ENCODE results near the gene NLRP7. TPM values are rescaled to one million over a fixed set of nuclear protein-coding genes. Genes with fewer than 3 reads are reported as not detected.
"Not testable (repeated sequence)": the region's sequence is repeated elsewhere in the genome, so short reads cannot be mapped to it uniquely, and the experiment has no call there.

NLRP7 gene
- total RNA-seq, 2 donors from 2014 or later = 1.1 to 1.2 TPM

DNA sequence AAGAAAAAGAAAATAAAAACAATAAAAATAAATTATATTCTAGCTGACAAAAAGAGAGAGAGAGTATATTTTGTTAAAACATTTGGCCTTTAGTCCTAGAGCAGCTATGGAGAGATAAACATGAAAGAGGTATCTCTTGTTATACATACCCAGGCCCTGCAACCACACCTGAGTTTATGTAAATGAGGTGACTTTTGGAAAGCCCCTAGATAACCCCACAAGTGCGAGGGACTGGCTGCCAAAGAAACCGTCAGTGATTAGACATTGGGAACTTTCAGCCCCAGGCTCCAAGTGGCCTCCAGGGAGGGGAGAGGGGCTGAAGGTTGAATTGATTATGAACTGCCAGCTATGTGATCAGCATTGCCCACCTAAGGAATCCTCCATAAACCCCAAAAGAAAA lies 2.1 kb upstream of the NLRP7 start:
- peak overlapping the region; percentile 62 for H3K4me3 Mint-ChIP-seq
- H3K27ac Mint-ChIP-seq = peak overlapping the region; percentile 62 to 88
- peaks cover 16 to 20% of the 10 kb centered on the region in 2 donors for H3K4me1 Mint-ChIP-seq (ENCODE audit: low read depth in 2 of 2)
- no peaks in the 10 kb centered on the region for H3K36me3 Mint-ChIP-seq
- H3K27me3 Mint-ChIP-seq = no peaks in the 10 kb centered on the region
- DNase-seq (ENCODE audit: low spot score) (no peak), ATAC-seq (peak; percentile 82 to 86)
- H3K9me3 Mint-ChIP-seq = no peaks in the 10 kb centered on the region

DNA sequence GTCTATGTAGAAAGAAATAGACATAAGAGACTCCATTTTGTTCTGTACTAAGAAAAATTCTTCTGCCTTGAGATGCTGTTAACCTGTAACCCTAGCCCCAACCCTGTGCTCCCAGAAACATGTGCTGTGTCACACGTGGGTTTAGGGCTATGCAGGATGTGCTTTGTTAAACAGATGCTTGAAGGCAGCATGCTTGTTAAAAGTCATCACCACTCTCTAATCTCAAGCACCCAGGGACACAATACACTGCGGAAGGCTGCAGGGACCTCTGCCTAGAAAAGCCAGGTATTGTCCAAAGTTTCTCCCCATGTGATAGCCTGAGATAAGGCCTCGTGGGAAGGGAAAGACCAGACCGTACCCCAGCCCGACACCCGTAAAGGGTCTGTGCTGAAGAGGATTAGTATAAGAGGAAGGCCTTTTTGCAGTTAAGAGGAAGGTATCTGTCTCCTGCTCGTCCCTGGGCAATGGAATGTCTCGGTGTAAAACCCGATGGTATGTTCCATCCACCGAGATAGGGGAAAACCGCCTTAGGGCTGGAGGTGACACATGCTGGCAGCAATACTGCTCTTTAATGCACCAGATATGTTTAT lies 3.5 kb downstream of the NLRP7 start:
- not testable (repeated sequence) for ATAC-seq, H3K4me3 Mint-ChIP-seq

DNA sequence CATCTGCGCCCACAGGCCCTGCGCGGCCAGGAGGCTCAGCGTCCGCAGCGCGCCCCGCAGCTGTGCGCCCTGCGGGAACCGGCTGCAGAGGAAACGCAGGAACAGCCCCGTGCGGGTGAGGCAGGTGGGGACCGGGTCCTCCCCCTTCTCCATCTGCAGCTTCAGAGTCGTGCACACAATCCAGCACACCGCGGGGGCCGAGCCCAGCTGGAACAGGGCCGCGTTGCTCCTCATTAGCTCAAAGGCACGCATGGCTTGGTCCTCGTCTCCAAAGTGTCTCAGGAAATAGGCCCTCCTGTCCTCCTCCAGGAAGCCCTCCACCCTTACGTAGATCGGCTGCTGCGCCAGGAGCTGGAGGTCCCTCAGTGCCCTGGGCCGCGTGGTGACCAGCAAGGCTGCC lies 7.8 kb downstream of the NLRP7 start:
- H3K9me3 Mint-ChIP-seq = not testable (repeated sequence)

More for the DNA sequence above, 3.5 kb downstream of the NLRP7 start:
- not testable (repeated sequence) for H3K4me1 Mint-ChIP-seq (ENCODE audit: low read depth in 2 of 2); H3K9me3 Mint-ChIP-seq; H3K36me3 Mint-ChIP-seq; H3K27me3 Mint-ChIP-seq; DNase-seq (ENCODE audit: low spot score)
- H3K27ac Mint-ChIP-seq = peak overlapping the region in 1 of 2 donors; percentile 21

DNA sequence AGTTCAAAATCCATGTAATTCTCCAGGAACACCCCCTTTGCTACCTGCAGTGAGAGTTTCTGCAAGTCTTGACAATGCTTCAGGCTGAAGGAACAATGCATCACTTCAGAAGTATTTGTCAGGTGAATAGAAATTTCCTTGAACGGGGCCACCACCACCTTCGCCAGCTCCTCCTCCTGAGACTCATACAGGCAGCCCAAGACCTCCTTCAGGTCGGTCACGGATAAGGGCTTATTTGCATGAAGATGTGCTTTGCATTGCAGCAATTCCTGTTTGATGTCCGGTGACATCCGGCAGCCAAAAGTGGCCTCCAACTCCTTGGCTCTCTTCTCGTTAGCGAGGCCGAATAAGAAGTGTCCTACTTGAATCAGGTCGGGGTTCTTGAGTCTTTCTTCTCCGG lies 8.4 kb downstream of the NLRP7 start:
- H3K9me3 Mint-ChIP-seq = no peaks in the 10 kb centered on the region
- no peaks in the 10 kb centered on the region for H3K36me3 Mint-ChIP-seq
- H3K4me1 Mint-ChIP-seq (ENCODE audit: low read depth in 2 of 2) = peaks cover 13 to 14% of the 10 kb centered on the region in 2 donors
- H3K27me3 Mint-ChIP-seq = no peaks in the 10 kb centered on the region
- no peak overlapping the region for H3K27ac Mint-ChIP-seq
- ATAC-seq (no peak), DNase-seq (ENCODE audit: low spot score) (no peak)
- no peak overlapping the region for H3K4me3 Mint-ChIP-seq

More for the DNA sequence above, 7.8 kb downstream of the NLRP7 start:
- H3K4me1 Mint-ChIP-seq (ENCODE audit: low read depth in 2 of 2) = peaks cover 13 to 14% of the 10 kb centered on the region in 2 donors
- not testable (repeated sequence) for H3K27me3 Mint-ChIP-seq; DNase-seq (ENCODE audit: low spot score); H3K36me3 Mint-ChIP-seq; H3K27ac Mint-ChIP-seq; H3K4me3 Mint-ChIP-seq
- ATAC-seq = peak in 1 of 2 donors; percentile 25

DNA sequence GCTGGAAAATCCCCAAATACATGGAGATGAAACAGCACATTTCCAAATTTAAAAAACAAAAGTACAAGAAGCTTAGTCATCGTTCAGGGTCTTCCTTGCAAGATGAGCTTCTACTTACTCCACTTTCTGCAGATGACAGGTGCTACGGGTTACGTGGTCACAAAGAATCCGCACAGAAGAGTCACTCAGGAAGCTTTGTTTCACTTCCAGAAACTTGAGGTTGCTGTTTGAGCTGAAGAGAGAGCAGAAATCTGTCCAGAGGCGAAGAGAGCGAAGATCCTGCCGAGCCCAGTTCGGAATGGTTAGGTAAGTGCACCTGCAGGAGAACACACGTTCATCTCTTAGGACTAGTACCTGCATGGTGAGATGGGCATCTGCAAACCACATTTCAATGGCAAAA lies 9.4 kb downstream of the NLRP7 start:
- Mint-ChIP-seq H3K36me3 (no peaks in the 10 kb centered on the region), H3K4me3 (peak overlapping the region; percentile 70), H3K27me3 (no peaks in the 10 kb centered on the region), H3K4me1 (ENCODE audit: low read depth in 2 of 2) (peaks cover 14 to 17% of the 10 kb centered on the region in 2 donors), H3K9me3 (no peaks in the 10 kb centered on the region), H3K27ac (peak overlapping the region; percentile 59 to 76)
- ATAC-seq (peak; percentile 76 to 82), DNase-seq (ENCODE audit: low spot score) (no peak)

DNA sequence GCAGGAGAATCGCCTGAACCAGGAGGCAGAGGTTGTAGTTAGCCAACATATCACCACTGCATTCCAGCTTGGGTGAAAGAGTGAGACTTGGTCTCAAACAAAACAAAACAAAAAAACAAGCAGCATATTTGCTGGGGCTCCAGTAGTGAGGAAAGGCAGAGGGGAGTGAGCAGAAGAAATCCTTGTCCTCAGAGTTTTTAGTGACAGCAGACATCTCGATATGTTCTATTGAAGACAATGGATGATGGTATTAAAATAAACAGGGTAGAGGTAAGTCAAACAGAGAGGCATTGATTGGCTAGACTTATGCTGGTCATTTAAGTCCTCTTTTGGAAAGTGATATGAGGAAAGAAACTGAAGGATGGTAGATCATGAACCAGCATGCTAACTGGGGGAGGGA lies 19.0 kb downstream of the NLRP7 start:
- H3K36me3 Mint-ChIP-seq = peaks cover 24% of the 10 kb centered on the region
- peak overlapping the region in 1 of 2 donors; percentile 47 for H3K27ac Mint-ChIP-seq
- ATAC-seq (no peak), DNase-seq (ENCODE audit: low spot score) (no peak)
- no peaks in the 10 kb centered on the region for H3K27me3 Mint-ChIP-seq
- H3K9me3 Mint-ChIP-seq = peaks cover 5% of the 10 kb centered on the region
- no peak overlapping the region for H3K4me3 Mint-ChIP-seq
- peaks cover 0 to 8% of the 10 kb centered on the region in 2 donors for H3K4me1 Mint-ChIP-seq (ENCODE audit: low read depth in 2 of 2)

DNA sequence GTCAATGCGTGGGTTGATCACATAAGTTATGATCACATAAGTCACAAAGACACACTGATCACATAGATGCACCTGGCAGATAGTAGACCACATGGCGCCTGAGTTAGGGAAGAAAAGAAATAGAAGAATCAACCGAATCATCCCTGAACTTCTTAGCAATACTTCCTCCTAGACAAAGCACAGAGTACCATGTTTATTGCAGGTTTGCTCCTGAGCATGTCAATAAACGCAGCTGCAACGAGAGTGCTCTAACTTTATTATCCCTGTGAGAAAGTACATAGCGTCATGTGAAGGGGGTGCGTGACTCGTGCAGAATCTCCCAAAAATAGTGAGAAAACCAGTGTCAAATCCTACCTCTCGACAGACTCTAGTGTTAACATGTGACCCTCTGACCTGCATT lies 24.1 kb downstream of the NLRP7 start:
- Mint-ChIP-seq H3K27me3 (no peaks in the 10 kb centered on the region), H3K36me3 (peaks cover 15% of the 10 kb centered on the region), H3K4me1 (ENCODE audit: low read depth in 2 of 2) (peaks cover 27 to 32% of the 10 kb centered on the region in 2 donors), H3K4me3 (no peak overlapping the region), H3K9me3 (peaks cover 2% of the 10 kb centered on the region), H3K27ac (peak overlapping the region in 1 of 2 donors; percentile 20)
- ATAC-seq (no peak), DNase-seq (ENCODE audit: low spot score) (no peak)

DNA sequence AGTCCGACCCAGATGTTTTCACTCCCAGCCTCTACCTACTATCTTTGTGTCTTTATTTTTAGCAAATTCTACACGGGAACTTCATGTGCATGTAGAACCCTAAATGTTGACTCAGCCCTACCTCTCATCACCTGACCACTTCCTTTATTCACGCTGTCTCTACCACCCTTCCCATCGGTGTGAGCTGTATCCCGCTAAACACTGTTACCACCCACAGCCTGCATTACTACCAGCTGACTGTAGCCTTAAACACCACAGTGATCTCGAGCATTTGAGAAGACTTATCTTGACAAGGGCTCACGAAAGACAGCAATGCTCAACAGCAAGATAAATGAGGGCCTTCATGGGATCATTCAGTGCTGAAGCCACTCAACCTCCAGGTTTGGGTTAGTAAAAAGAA lies 26.2 kb downstream of the NLRP7 start:
- Mint-ChIP-seq H3K27me3 (no peaks in the 10 kb centered on the region), H3K36me3 (peaks cover 6% of the 10 kb centered on the region), H3K4me1 (ENCODE audit: low read depth in 2 of 2) (peaks cover 37 to 43% of the 10 kb centered on the region in 2 donors), H3K27ac (peak overlapping the region; percentile 24 to 68), H3K4me3 (peak overlapping the region; percentile 56), H3K9me3 (no peaks in the 10 kb centered on the region)
- DNase-seq (ENCODE audit: low spot score) (peak; percentile 72), ATAC-seq (peak; percentile 73 to 82)

DNA sequence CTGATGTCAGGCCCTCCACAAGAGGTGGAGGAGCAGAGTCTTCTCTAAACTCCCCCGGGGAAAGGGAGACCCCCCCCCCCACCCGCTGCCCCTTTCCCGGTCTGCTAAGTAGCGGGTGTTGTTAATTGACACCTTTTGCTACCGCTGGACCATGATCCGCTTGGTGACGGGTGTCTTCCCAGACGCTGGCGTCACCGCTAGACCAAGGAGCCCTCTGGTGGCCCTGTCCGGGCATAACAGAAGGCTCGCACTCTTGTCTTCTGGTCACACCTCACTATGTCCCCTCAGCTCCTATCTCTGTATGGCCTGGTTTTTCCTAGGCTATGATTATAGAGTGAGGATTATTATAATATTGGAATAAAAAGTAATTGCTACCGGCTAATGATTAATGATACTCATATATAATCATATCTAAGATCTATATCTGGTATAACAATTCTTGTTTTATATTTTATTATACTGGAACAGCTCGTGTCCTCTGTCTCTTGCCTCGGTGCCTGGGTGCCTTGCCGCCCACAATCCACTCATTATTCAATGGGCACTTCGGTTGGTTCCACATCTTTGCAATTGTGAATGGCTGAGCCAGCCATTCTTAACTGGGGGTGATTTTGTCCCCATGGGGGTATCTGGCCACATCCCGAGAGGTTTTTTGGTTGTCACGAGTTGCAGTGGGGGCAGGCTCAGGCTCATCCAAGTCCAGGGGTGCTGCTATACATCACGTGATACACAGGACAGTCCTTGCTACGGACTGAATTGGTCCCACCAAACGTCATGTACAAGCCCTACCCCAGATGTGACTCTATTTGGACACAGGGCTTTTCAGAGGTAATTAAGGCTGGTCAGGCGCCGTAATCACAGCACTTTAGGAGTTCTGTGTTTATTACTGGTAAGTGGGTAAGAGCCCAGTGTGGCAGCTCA lies 27.4 kb downstream of the NLRP7 start:
- not testable (repeated sequence) for ATAC-seq; DNase-seq (ENCODE audit: low spot score); H3K27me3 Mint-ChIP-seq; H3K9me3 Mint-ChIP-seq; H3K4me3 Mint-ChIP-seq; H3K36me3 Mint-ChIP-seq
- H3K27ac Mint-ChIP-seq = peak overlapping the region; percentile 79 to 92
- peaks cover 48 to 53% of the 10 kb centered on the region in 2 donors for H3K4me1 Mint-ChIP-seq (ENCODE audit: low read depth in 2 of 2)

DNA sequence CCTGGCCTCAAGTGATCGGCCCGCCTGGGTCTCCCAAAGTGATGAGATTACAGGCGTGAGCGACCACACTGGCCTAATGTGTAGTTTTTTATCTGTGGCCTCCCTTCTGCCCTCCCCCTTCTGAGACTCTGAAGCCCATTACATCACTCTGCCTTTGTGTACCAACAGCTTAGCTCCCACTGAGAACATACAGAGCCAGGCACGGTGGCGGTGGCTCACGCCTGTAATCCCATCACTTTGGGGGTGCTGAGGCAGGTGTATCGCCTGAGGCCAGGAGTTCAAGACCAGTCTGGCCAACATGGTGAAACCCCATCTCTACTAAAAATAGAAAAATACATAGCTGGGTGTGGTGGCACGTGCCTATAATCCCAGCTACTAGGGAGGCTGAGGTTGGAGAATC lies 28.8 kb downstream of the NLRP7 start:
- H3K9me3 Mint-ChIP-seq = no peaks in the 10 kb centered on the region
- DNase-seq (ENCODE audit: low spot score) (no peak), ATAC-seq (no peak)
- H3K27me3 Mint-ChIP-seq = no peaks in the 10 kb centered on the region
- peak overlapping the region; percentile 79 to 92 for H3K27ac Mint-ChIP-seq
- no peak overlapping the region for H3K4me3 Mint-ChIP-seq
- H3K4me1 Mint-ChIP-seq (ENCODE audit: low read depth in 2 of 2) = peaks cover 55 to 57% of the 10 kb centered on the region in 2 donors
- H3K36me3 Mint-ChIP-seq = no peaks in the 10 kb centered on the region

DNA sequence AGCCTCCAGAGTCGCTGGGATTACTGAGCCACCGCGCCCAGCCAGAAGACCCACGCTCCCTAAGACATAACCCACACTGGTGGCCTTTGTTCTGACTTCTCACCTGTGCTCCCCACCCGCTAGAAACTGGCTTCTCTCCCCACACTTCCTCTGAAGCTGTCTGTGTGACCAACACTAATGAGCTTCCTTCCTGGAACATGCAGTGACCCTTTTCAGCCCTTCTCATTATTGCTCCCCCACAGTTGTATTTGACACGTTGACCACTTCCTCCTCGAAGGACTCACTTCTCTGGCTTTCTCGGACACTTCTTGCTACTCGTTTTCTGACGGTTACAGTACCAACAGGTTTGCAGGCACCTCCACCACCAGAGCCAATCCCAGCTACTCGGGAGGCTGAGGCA lies 30.5 kb downstream of the NLRP7 start:
- Mint-ChIP-seq H3K27me3 (no peaks in the 10 kb centered on the region), H3K27ac (peak overlapping the region; percentile 79 to 92), H3K36me3 (no peaks in the 10 kb centered on the region), H3K4me1 (ENCODE audit: low read depth in 2 of 2) (peaks cover 49 to 60% of the 10 kb centered on the region in 2 donors), H3K4me3 (peak overlapping the region; percentile 82), H3K9me3 (no peaks in the 10 kb centered on the region)
- DNase-seq (ENCODE audit: low spot score) (peak; percentile 88), ATAC-seq (peak; percentile 86 to 90)

DNA sequence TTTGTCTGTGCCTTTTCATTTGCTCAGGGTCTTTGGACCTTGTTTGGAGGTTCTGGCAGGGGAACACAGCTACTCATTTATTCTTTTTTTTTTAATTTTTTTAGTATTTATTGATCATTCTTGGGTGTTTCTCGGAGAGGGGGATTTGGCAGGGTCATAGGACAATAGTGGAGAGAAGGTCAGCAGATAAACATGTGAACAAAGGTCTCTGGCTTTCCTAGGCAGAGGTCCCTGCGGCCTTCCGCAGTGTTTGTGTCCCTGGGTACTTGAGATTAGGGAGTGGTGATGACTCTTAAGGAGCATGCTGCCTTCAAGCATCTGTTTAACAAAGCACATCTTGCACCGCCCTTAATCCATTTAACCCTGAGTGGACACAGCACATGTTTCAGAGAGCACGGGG lies 39.4 kb downstream of the NLRP7 start:
- H3K4me1 Mint-ChIP-seq (ENCODE audit: low read depth in 2 of 2) = peaks cover 33 to 37% of the 10 kb centered on the region in 2 donors
- not testable (repeated sequence) for H3K9me3 Mint-ChIP-seq; H3K36me3 Mint-ChIP-seq; ATAC-seq; H3K27ac Mint-ChIP-seq; DNase-seq (ENCODE audit: low spot score); H3K27me3 Mint-ChIP-seq
- H3K4me3 Mint-ChIP-seq = peak overlapping the region; percentile 62

DNA sequence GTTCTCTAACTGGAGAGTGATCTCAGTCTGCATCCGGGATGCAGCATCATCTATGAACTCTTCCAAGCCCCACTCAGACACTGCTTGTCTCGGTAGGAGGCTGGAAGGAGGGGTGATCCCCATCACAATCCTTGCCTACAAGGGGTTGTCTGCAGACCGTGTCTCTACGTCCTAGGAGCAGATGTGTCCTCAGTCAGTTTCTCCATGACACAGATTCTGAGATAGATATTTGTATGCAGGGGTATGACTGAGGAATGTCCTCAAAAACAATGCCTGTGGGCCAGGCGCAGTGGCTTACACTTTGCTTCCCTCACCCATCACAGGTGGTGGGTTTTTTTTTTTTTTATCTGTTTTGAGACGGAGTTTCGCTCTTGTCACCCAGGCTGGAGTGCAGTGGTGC lies 40.5 kb downstream of the NLRP7 start:
- peak; percentile 65 for DNase-seq (ENCODE audit: low spot score)
- peak overlapping the region; percentile 91 for H3K4me3 Mint-ChIP-seq
- H3K4me1 Mint-ChIP-seq (ENCODE audit: low read depth in 2 of 2) = peaks cover 37% of the 10 kb centered on the region in 2 donors
- H3K27ac Mint-ChIP-seq = peak overlapping the region; percentile 95 to 97
- peaks cover 6% of the 10 kb centered on the region for H3K36me3 Mint-ChIP-seq
- H3K27me3 Mint-ChIP-seq = no peaks in the 10 kb centered on the region
- peak; percentile 22 to 29 for ATAC-seq
- no peaks in the 10 kb centered on the region for H3K9me3 Mint-ChIP-seq

Measured in natural killer cell treated with Interleukin-12 subunit alpha and Interleukin-12 subunit beta and Interleukin-15 and Interleukin-18, amount 100 ng/mL, for 72 hours (primary cell).